C1 segment of cervical spinal cord (tissue), 14 donors: ENCODE data around the gene MDFI.

Experiments used
- DNase-seq, 14 donors: peaks; one replicate each; lab custom pipeline; 2025; lab: John Stamatoyannopoulos, UW

The MDFI gene

DNA sequence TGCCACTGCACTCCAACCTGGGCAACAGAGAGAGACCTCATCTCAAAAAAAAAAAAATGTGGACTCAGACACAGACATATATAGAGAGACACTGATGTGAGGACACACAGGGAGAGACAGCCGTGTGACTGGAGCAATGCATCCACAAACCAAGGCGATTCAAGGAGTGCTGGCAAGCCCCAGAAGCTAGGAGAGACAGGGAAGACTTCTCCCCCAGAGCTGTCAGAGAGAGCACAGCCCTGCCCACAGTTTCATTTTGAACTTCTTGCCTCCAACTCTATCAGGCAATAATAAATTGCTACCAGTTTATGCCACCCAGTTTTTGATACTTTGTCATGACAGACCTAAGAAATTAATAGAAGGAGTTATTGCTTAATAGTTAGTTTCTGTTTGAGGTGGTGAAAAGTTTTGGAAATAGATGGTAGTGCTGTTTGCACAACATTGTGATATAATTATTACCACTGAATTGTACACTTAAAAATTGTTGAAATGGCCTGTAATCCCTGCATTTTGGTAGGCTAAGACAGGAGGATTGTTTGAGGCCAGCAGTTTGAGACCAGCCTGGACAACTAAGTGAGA lies 5.1 kb upstream of the MDFI start:
- no peak for DNase-seq

GRCh38 chr6:41634657-41635056 lies 3.6 kb upstream of the MDFI start:
- DNase-seq: peak in 5 of 14 donors; percentile 10 to 26 (median 20)

- DNase-seq: no peak
These were observed 2.9 kb upstream of the MDFI start for GRCh38 chr6:41635365-41635764.

DNA sequence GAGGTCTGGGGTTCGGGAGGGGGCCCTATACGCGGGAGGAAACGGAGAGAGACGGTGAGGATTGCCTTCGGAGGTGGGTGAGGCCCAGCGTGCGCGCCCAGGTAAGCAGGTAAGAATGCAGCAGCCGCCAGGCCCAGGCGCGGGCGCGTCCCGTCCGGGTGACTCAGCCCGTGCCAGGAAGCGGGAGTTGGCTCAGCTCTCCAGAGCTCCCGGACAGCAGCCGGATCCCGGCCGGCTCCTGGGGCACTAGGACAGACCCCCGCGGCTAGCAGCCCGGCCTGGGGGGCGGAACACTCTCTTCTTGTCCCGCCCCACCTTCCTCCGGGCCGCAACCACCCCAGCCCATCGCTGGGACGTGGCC lies 1.5 kb upstream of the MDFI start:
- no peak for DNase-seq

DNA sequence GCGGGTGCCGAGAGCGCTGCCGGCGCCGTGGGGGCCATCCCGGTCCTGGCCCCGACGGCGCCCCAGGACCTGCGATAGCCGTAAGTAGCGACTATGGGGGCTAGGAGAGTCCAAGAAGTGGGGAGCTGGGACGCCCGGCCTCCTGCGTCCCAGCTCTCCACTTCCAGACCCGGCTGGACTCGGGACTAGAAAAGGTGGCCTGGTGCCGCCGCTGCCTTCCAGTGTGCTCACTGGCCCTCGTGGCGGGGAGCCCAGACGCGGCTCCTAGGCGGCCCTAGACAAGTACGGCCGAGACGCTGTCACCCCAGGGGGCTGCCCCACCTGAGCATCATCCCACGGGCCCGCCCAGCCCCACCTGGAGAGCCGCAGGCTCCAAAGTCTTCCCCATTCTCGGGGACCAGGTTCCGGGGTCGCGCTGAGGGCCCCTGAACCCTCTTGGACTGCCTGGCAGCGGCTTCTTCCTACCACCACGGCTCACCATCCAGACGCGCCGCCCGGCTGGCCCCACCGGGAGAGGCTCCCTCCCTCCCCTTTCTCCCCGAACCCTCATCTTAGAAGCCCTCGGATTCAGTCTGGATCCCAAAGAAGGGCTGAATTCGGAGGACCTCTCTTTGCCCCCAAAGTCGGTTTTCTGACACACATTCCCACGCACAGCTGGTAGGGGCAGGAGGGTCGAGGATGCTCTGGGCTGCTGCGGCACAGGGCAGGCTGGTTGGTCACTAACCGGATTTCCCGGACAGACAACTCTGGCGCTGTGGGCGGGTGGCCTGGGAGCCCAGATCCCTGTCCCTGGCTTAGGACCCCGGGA lies 870 bp upstream of the MDFI start:
- DNase-seq: no peak

DNA sequence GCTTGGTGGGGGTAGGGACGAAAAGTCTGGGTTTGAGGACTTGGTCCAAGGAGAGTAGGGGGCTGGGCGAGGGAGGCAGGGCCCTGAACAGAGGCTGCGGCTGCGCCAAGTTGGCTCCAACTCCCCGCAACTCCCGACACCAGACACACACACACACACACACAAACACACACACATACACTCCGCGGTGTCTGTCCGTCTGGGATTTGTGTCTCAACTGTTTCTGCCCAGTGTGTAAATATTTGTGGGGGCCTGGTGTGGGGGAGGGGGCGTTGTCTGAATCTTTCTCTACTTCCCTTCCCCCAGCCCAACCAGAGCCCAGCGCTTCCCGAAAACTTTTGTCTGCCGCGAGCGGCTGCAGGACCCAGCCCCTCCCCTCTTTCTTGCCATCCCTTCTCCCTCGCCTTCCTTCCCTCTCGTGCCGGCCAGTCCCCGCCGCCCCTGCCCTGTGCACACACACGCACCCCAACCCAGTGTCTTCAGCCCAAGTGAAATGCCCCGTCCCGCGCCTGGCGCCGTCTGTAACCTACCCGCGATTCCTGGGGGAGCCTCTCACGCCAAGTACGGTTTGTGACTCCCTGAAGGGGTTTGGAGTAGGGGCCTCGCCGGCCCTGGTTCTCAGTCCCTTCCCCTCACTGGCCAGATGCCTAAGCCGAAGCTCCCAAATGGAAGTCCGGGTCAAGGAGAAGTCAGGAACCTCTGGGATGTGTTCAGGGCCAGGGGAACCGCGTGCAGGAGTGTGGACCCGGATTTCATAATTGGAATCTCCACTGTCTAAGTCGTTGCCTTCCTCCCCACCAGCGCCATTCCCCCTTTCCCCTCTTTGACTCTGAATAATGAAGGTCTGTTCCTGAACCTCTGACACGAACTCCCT lies 904 bp downstream of the MDFI start:
- DNase-seq: no peak

- no peak for DNase-seq
These were observed 1.6 kb downstream of the MDFI start for GRCh38 chr6:41639809-41640371.

DNA sequence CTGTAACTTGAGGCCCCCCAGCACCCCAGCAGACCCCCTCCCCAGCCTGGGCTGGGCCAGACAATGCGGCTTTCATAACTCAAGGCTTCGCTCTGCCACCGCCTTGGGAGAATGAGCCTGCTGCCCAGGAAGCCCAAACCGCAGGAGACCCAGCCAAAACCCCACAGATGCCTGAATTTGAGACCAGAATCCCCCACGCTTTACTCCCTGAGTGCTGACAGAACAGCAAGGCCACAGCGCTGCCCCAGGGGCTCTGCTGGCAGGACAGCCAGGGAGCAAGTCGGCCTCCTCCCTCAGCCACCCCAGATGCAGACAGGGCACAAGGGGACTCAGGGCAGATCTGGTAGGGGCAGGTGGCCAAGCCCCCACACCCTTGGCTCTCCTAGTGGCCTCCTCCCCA lies 2.2 kb downstream of the MDFI start:
- DNase-seq: no peak

DNA sequence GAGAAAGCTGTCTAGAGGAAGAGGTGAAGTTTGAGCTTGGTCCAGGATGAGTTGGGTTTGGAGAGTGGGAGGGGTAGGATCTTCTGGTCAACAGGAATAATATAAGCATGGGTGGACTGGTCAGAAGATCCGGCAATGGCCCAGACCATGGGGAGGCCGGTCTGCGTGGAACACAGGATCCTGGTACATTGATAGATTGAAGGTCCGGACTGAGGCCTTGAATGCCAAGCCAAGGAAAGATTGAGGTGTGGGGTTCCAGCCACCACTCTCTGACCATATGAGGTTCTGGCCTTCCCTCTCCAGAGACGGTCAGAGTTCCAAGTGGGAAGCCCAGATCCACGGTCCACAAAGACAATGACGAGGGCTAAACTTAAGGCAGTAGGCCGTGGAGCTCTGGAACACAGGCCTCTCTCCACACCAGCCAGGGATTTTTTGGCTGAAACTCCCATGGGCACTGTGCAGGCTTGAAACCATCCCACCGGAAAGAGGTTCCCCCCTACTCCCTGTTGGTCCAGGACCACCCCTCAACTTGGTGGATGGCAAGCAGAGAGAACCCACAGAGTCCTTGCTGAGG lies 3.2 kb downstream of the MDFI start:
- DNase-seq: no peak

DNA sequence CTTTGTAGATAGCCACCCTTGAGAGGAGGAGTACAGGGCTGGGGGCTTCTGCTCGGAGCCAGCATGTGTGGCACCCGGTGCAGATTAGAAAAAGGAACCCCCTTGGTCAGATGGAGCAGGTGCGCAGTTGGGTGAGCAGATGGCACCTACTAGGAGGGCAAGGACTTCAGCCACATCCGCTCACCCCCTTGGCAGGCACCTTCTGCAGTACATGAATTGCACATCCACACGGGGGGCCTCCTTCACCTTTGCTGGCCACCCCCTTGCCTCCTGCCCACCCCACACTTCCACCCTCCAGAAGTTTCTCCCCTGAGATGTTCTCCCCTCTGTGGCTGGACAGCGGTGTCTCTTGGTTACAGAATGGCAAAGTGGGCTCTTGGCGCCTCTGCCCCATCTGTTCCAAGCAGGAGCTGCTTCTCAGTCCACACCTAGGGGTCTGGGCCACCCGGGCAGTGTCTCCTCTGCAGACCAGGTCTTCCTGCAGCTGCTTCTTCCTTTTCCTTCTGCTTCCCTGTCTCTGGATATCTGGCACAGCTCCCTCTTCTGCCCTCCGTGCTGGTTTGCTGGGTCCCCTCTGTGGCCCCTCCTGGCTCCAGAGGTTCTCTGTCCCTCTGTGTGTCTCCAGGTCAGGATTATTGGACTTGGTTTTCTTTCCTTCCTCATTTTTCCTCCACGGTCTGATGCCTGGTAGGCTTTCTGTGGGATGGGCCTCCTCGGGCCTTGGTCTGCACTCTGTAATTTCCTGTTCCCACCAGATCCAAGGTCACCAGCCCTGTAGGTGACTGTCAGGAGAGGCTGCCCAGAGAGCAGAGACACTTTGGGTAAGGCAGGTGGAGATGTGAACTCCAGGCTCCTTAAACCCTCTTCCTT lies 4.1 kb downstream of the MDFI start:
- no peak for DNase-seq

GRCh38 chr6:41642960-41643898 lies 5.0 kb downstream of the MDFI start:
- no peak for DNase-seq

GRCh38 chr6:41643899-41644269 lies 5.6 kb downstream of the MDFI start:
- DNase-seq: no peak

DNA sequence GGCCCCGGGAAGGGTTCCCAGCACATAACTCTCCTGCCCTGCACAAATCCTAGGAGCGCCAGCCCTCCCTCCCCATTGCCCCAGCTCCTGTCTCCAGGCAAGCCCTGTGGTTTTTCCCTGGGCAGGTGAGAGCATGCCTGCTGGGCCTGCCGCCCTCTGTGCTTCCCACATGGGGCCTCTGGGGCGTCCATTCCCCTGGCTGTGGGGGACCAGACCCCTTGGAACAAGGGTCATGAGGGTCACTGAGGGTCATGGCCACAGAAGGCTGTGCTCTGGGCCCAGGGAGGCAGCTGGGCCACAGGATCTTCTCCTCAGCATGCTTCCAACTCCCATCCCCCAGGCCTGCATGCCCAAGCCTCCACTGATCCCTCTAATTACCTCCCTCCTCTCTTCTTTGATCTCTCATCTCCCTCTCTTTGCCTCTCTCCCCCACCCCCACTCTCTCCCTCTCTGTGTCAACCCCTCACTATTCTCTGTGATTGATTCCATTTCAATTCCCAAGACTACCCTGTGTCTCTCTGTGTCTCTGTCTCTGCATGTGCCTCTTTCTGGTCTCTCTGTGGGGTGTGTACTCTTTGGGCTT lies 6.1 kb downstream of the MDFI start:
- no peak for DNase-seq

DNA sequence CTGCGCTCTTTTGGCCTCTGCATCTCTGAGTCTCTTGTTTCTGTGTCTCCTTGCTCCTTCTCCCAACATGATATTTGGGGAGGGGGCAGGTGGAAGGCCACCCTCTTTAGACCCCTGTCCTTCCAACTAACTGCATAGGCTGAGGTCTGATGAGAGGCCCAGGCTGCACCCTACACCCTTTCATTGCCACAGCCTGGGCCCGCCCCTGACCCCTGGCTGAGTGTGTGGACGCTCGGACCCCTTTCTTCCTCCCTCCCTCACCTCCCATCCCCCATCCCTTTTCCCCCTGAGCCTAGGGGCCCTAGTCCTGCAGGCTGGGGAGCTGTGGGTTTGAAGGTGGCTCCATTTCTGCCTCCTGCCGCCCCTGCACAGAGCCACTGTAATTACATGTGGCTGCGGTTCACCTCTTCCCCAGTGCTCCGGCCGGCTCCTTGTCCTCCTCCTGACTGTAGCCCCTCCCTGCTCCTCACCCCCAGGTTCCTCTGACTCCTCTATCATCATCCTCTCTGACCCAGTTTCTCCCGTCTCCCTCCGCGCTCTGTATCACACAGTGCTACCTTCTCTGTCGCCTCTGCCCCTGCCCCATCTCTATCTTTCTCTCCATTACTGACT lies 6.8 kb downstream of the MDFI start:
- no peak for DNase-seq

- no peak for DNase-seq
These were observed 7.9 kb downstream of the MDFI start for GRCh38 chr6:41646026-41646795.

GRCh38 chr6:41647061-41647511 lies 8.8 kb downstream of the MDFI start:
- peak in 2 of 14 donors; percentile 4 to 50 for DNase-seq

DNA sequence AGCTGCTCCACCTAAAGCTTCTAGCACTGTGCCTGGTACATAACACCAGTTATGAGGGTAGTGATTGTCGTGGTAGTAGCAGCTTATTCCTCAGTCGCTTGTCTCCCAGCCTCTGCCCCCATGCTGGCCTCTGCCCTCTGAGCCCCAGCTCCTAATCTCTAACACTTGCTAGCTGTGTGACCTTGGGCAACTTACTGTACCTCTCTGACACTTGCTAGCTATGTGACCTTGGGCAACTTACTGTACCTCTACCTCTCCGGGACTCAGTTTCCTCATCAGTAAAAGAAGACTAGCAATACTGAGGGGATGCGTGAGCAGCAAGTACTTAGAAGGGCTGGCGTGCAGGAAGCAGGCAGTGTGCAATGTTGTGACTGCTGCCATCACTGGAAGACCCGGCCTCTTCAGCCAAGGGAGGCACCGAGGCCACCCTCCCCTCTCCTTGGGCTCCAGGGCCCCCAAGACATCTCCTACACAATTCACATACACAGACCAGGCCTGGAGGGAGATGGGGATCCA lies 9.9 kb downstream of the MDFI start:
- no peak for DNase-seq

DNA sequence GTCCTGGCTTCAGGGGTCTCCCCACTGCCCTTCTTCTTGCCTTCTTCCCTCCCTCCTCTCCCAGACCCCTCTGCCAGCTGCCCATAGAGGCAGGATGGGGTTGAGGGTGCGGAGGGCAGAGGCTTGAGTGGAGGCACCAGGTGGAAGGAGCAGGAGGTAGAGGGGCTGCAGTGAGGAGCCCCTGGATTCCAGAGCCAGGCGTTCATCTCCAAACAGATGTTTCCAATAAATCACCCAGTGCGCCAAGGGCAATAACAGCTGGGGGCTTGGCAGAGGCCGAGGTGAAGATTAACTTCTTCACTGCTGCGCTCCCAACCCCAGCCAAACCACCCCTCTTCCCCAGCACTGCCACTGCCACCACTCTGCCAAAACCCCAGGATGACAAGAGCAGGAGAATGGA lies 10.7 kb downstream of the MDFI start:
- no peak for DNase-seq
